ENCODE results near the gene NOD2. TPM values are rescaled to one million over a fixed set of nuclear protein-coding genes. Genes with fewer than 3 reads are reported as not detected.

Gene NOD2
- total and polyA plus RNA-seq, 12 donors, result 0.13 to 4.9 (median 0.48) TPM

DNA sequence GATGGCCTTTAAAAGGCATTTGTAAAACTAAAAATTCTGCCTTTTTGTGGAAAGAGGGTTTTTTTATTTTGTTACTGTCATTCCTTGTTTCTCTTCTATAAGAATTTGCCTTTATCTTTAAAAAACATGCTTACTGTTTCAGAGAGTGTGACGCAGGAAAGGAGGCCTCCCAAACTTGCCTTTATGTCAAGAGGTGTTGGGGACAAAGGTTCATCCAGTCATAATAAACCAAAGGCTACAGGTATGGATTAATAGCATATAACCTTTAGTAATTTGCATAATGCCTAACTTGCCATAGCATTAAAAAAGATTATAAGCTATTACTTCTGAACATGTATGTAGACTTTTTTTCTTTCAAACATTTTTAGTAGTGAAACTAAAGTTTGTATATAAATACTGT lies 82.6 kb downstream of the NOD2 start:
- H3K27me3 ChIP-seq, result no peaks in the 10 kb centered on the region
- intact Hi-C loops (cut with DNase I), result no loop called here
- H3K36me3 ChIP-seq, result peaks cover 0 to 70% (median 28%) of the 10 kb centered on the region in 9 donors
- DNase-seq (no peak), ATAC-seq (no peak)
- TF ChIP-seq, protein P1, sequence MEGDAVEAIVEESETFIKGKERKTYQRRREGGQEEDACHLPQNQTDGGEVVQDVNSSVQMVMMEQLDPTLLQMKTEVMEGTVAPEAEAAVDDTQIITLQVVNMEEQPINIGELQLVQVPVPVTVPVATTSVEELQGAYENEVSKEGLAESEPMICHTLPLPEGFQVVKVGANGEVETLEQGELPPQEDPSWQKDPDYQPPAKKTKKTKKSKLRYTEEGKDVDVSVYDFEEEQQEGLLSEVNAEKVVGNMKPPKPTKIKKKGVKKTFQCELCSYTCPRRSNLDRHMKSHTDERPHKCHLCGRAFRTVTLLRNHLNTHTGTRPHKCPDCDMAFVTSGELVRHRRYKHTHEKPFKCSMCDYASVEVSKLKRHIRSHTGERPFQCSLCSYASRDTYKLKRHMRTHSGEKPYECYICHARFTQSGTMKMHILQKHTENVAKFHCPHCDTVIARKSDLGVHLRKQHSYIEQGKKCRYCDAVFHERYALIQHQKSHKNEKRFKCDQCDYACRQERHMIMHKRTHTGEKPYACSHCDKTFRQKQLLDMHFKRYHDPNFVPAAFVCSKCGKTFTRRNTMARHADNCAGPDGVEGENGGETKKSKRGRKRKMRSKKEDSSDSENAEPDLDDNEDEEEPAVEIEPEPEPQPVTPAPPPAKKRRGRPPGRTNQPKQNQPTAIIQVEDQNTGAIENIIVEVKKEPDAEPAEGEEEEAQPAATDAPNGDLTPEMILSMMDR (IDR thresholded peaks at IDR 0.05), result no peak
- no peaks in the 10 kb centered on the region for H3K9me3 ChIP-seq
- 96% methylated on average over 1 of the region's 1 CpG for WGBS, 2 donors
- H3K4me3 ChIP-seq, result no peak overlapping the region
- H3K4me1 ChIP-seq, result peaks cover 0 to 12% (median 0%) of the 10 kb centered on the region in 9 donors
- no peak overlapping the region for H3K27ac ChIP-seq

DNA sequence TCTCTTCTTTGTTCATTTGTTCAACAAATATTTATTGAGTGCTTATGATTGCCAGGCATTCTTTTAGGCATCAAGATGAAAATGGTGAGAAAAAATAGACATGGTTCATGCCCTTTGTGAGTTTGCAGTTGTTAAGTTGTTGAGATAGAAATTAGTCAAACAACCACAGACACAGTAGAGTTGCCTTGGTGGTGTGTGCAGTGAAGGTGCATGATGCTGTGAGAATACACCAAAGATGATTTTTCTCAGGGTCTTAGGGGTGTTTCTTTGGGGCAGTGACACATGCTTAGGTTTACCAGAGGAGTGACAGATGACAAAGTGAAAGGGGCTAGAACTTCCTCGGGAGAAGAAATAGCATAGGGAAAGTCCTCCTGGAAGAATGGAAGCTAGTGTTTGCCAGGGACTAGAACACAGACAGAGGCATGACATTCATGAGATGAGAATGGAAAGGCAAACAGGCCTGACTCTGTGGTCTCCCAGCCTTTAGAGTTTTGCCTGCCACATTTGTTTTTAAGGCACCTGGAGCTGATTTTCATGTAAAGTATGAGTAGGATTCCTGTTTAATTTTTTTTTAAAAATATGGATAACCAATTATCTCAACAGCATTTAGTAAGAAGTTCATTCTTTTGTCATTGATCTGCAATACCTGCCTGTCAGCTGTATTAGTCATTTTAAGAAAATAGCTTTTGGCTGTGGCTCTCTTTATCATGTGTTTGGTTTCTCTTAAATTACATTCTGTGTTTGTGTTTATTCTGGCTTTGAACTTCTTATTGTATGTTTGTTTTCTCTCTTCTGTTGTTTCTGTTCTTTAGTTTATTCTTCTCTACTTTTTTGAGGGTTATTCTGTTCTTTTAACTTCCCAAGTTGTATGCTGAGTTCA lies 85.1 kb downstream of the NOD2 start:
- DNase-seq (no peak), ATAC-seq (no peak)
- H3K4me1 ChIP-seq, result peaks cover 0 to 3% (median 0%) of the 10 kb centered on the region in 9 donors
- 61 to 80% methylated on average over 1 of the region's 1 CpG for WGBS, 2 donors
- peaks cover 0 to 95% (median 31%) of the 10 kb centered on the region in 9 donors for H3K36me3 ChIP-seq
- H3K4me3 ChIP-seq, result no peak overlapping the region
- TF ChIP-seq, protein P1 (IDR thresholded peaks at IDR 0.05), result no peak
- intact Hi-C loops (cut with DNase I), result no loop called here
- H3K27ac ChIP-seq, result no peak overlapping the region
- H3K27me3 ChIP-seq, result no peaks in the 10 kb centered on the region
- no peaks in the 10 kb centered on the region for H3K9me3 ChIP-seq

DNA sequence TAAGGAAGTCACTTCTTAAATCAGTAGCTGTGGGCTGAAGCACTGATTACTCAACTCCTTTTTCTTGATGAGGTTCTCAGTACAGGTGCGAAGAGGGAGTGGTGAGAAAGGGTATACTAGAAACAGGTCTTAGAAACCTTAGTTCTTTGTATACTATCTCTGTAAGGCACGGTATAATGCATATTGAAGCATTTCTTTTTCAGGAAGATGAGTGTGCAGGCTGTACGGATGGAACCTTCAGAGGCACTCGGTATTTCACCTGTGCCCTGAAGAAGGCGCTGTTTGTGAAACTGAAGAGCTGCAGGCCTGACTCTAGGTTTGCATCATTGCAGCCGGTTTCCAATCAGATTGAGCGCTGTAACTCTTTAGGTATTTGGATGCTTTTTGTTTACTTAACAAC lies 87.6 kb downstream of the NOD2 start:
- Histone ChIP-seq H3K4me3 (no peak overlapping the region), H3K27me3 (no peaks in the 10 kb centered on the region), H3K27ac (no peak overlapping the region), H3K36me3 (peaks cover 0 to 100% (median 39%) of the 10 kb centered on the region in 9 donors), H3K4me1 (peaks cover 0 to 3% (median 0%) of the 10 kb centered on the region in 9 donors), H3K9me3 (no peaks in the 10 kb centered on the region)
- TF ChIP-seq, protein P1 (IDR thresholded peaks at IDR 0.05), result no peak
- no peak for DNase-seq
- no peak for ATAC-seq
- intact Hi-C loops (cut with DNase I), result no loop called here
- 85% methylated on average over 7 of the region's 7 CpGs for WGBS, 2 donors

DNA sequence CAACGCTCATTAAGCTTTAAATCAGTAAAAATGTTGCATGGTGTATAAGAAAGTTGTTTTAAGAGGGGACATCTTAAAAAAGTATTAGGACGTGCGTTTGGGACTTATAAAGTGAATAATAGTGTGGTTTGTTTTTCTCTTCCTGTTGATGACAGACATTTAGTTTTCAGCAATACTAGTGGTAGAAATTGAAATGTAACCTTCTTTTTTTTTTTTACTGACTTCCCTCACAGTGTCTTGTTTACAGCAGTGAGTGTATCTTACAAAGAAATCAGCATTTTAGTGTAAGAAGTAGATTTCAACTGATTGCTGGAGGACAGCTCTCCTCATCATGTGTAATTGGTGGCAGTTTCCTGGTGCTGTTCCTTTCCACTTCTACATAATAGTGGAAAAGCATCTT lies 88.1 kb downstream of the NOD2 start:
- Histone ChIP-seq H3K27ac (no peak overlapping the region), H3K36me3 (peaks cover 0 to 100% (median 36%) of the 10 kb centered on the region in 9 donors), H3K4me3 (no peak overlapping the region), H3K9me3 (no peaks in the 10 kb centered on the region), H3K4me1 (peaks cover 0 to 3% (median 0%) of the 10 kb centered on the region in 9 donors), H3K27me3 (no peaks in the 10 kb centered on the region)
- 89 to 94% methylated on average over 3 of the region's 3 CpGs for WGBS, 2 donors
- intact Hi-C loops (cut with DNase I), result no loop called here
- DNase-seq (no peak), ATAC-seq (no peak)
- TF ChIP-seq, protein P1 (IDR thresholded peaks at IDR 0.05), result no peak

Small RNAs within 50 kb of the gene (microRNA-seq; reads per million reads assigned to microRNA genes)
- 0 to 0.60 reads per million in 2 donors for gene MIR3181

Other genes starting within 250 kb of the NOD2 start
- gene NKD1, start 145.2 kb upstream of the NOD2 start, total RNA-seq, result 1 to 10 TPM in 1 of 10 donors, under 1 TPM in 9; 0.22 to 1.1 (median 0.52) TPM
- gene NKD1, start 145.2 kb upstream of the NOD2 start, polyA plus RNA-seq, result under 1 TPM; 0.22 TPM
- gene SNX20, start 12.3 kb upstream of the NOD2 start, total RNA-seq, result 1 to 10 TPM in 3 of 10 donors, under 1 TPM in 7; 0.08 to 7.1 (median 0.70) TPM
- under 1 TPM; 0.32 to 0.59 TPM for gene SNX20, start 12.3 kb upstream of the NOD2 start, polyA plus RNA-seq
- 10 to 100 TPM; 21.9 to 61.7 (median 39.9) TPM for gene CYLD, start 48.5 kb downstream of the NOD2 start, total RNA-seq
- 10 to 100 TPM; 10.3 to 11.8 TPM for gene CYLD, start 48.5 kb downstream of the NOD2 start, polyA plus RNA-seq

All from heart right ventricle (tissue), 16 donors.